Measurements from ENCODE around the gene KCNQ1. TPM values are rescaled to one million over a fixed set of nuclear protein-coding genes. Genes with fewer than 3 reads are reported as not detected.
A peak's percentile ranks its signal among the peaks of the same experiment; 100 is the strongest.

Gene KCNQ1
- total RNA-seq, 4 donors from 2014 or later: 0.89 to 2.2 (median 1.3) TPM

- no peaks in the 10 kb centered on the region for H3K27me3 ChIP-seq
- H3K4me1 ChIP-seq: peaks cover 7% of the 10 kb centered on the region
- TF ChIP-seq EP300 (IDR thresholded peaks at IDR 0.05): no peak
- no peak for TF ChIP-seq POLR2AphosphoS5 (IDR thresholded peaks at IDR 0.05)
- TF ChIP-seq CTCF (IDR thresholded peaks at IDR 0.05): no peak
- TF ChIP-seq POLR2A (IDR thresholded peaks at IDR 0.05): no peak
- H3K27ac ChIP-seq: no peak overlapping the region
- no peaks in the 10 kb centered on the region for H3K36me3 ChIP-seq
- H3K9me3 ChIP-seq: no peaks in the 10 kb centered on the region
- WGBS: 72% methylated on average over 4 of the region's 4 CpGs
- H3K4me3 ChIP-seq: no peak overlapping the region
- DNase-seq (ENCODE audit: low spot score in 2 of 2): peak; percentile 38 to 44
Measured at GRCh38 chr11:2766166-2766565, 321.4 kb downstream of the KCNQ1 start.

- TF ChIP-seq POLR2AphosphoS5 (IDR thresholded peaks at IDR 0.05) (no peak), CTCF (IDR thresholded peaks at IDR 0.05) (no peak), EP300 (IDR thresholded peaks at IDR 0.05) (no peak), POLR2A (IDR thresholded peaks at IDR 0.05) (no peak)
- H3K36me3 ChIP-seq: no peaks in the 10 kb centered on the region
- H3K4me1 ChIP-seq: peaks cover 7% of the 10 kb centered on the region
- H3K4me3 ChIP-seq: no peak overlapping the region
- peak in 1 of 2 donors; percentile 15 for DNase-seq (ENCODE audit: low spot score in 2 of 2)
- 93% methylated on average over 5 of the region's 5 CpGs for WGBS
- H3K9me3 ChIP-seq: no peaks in the 10 kb centered on the region
- H3K27me3 ChIP-seq: no peaks in the 10 kb centered on the region
- no peak overlapping the region for H3K27ac ChIP-seq
Measured at GRCh38 chr11:2767071-2767470, 322.3 kb downstream of the KCNQ1 start.

- Histone ChIP-seq H3K27me3 (no peaks in the 10 kb centered on the region), H3K9me3 (no peaks in the 10 kb centered on the region), H3K4me1 (peaks cover 7% of the 10 kb centered on the region), H3K4me3 (no peak overlapping the region), H3K36me3 (no peaks in the 10 kb centered on the region), H3K27ac (no peak overlapping the region)
- 92% methylated on average over 8 of the region's 8 CpGs for WGBS
- DNase-seq (ENCODE audit: low spot score in 2 of 2): peak; percentile 9 to 59
- no peak for TF ChIP-seq POLR2A (IDR thresholded peaks at IDR 0.05)
- no peak for TF ChIP-seq CTCF (IDR thresholded peaks at IDR 0.05)
- no peak for TF ChIP-seq EP300 (IDR thresholded peaks at IDR 0.05)
- TF ChIP-seq POLR2AphosphoS5 (IDR thresholded peaks at IDR 0.05): no peak
Measured at GRCh38 chr11:2767801-2768200, 323.0 kb downstream of the KCNQ1 start.

- WGBS: 96% methylated on average over 10 of the region's 14 CpGs
Measured at GRCh38 chr11:2768471-2769408, 323.9 kb downstream of the KCNQ1 start.

GRCh38 chr11:2769409-2770095 is 324.7 kb downstream of the KCNQ1 start:
- 86% methylated on average over 8 of the region's 14 CpGs for WGBS
- no peaks in the 10 kb centered on the region for H3K9me3 ChIP-seq
- H3K36me3 ChIP-seq: no peaks in the 10 kb centered on the region
- no peak for TF ChIP-seq POLR2AphosphoS5 (IDR thresholded peaks at IDR 0.05)
- TF ChIP-seq EP300 (IDR thresholded peaks at IDR 0.05): no peak
- TF ChIP-seq POLR2A (IDR thresholded peaks at IDR 0.05): no peak
- no peak for TF ChIP-seq CTCF (IDR thresholded peaks at IDR 0.05)
- no peaks in the 10 kb centered on the region for H3K27me3 ChIP-seq
- DNase-seq (ENCODE audit: low spot score in 2 of 2): peak; percentile 49 to 58
- no peak overlapping the region for H3K4me3 ChIP-seq
- H3K4me1 ChIP-seq: peaks cover 7% of the 10 kb centered on the region
- no peak overlapping the region for H3K27ac ChIP-seq

More at GRCh38 chr11:2768471-2769408, 323.9 kb downstream of the KCNQ1 start:
- Histone ChIP-seq H3K4me1 (peaks cover 7% of the 10 kb centered on the region), H3K9me3 (no peaks in the 10 kb centered on the region), H3K4me3 (no peak overlapping the region), H3K36me3 (no peaks in the 10 kb centered on the region), H3K27me3 (no peaks in the 10 kb centered on the region), H3K27ac (no peak overlapping the region)
- DNase-seq (ENCODE audit: low spot score in 2 of 2): peak; percentile 56 to 65
- TF ChIP-seq POLR2AphosphoS5 (IDR thresholded peaks at IDR 0.05): no peak
- TF ChIP-seq EP300 (IDR thresholded peaks at IDR 0.05): no peak
